Measurements from ENCODE around the gene PCED1B. TPM values are rescaled to one million over a fixed set of nuclear protein-coding genes. Genes with fewer than 3 reads are reported as not detected.

The PCED1B gene
- total RNA-seq, 2 donors from 2014 or later, result 2.5 to 7.0 TPM

GRCh38 chr12:47273191-47273626, 193.8 kb downstream of the PCED1B start:
- 88 to 91% methylated on average over 4 of the region's 4 CpGs for WGBS, 2 experiments (ENCODE audit: insufficient coverage in 1 of 2, insufficient read length in 1 of 2)
- Histone ChIP-seq H3K36me3 (ENCODE audit: control insufficient read depth, insufficient read depth, low read length) (no peaks in the 10 kb centered on the region), H3K27me3 (ENCODE audit: control insufficient read depth, insufficient read depth, low read length, poor library complexity, severe bottlenecking) (no peaks in the 10 kb centered on the region), H3K4me3 (ENCODE audit: low read length) (no peak overlapping the region), H3K9me3 (ENCODE audit: control insufficient read depth, low read length) (no peaks in the 10 kb centered on the region), H3K9ac (ENCODE audit: extremely low read depth, low read length, poor library complexity, severe bottlenecking) (no peak overlapping the region), H3K27ac (ENCODE audit: low read depth, low read length) (no peak overlapping the region), H3K4me1 (ENCODE audit: control insufficient read depth, insufficient read depth, low read length) (peaks cover 13% of the 10 kb centered on the region)
- peaks cover 4% of the 10 kb centered on the region for H3K27me3 Mint-ChIP-seq (ENCODE audit: insufficient read depth)
- DNase-seq, result no peak
- no peak for TF ChIP-seq CTCF (conservative IDR thresholded peaks at IDR 0.05)
- peaks cover 2% of the 10 kb centered on the region for H3K9me3 Mint-ChIP-seq
- H3K27ac Mint-ChIP-seq, result no peak overlapping the region
- H3K4me3 Mint-ChIP-seq, result no peak overlapping the region
- peaks cover 23% of the 10 kb centered on the region for H3K4me1 Mint-ChIP-seq
- no peaks in the 10 kb centered on the region for H3K36me3 Mint-ChIP-seq (ENCODE audit: low read depth)

GRCh38 chr12:47274760-47275159, 195.3 kb downstream of the PCED1B start:
- Mint-ChIP-seq H3K4me3 (no peak overlapping the region), H3K27ac (no peak overlapping the region), H3K36me3 (ENCODE audit: low read depth) (no peaks in the 10 kb centered on the region), H3K9me3 (no peaks in the 10 kb centered on the region), H3K27me3 (ENCODE audit: insufficient read depth) (peaks cover 4% of the 10 kb centered on the region), H3K4me1 (peaks cover 18% of the 10 kb centered on the region)
- H3K36me3 ChIP-seq (ENCODE audit: control insufficient read depth, insufficient read depth, low read length), result no peaks in the 10 kb centered on the region
- peaks cover 8% of the 10 kb centered on the region for H3K4me1 ChIP-seq (ENCODE audit: control insufficient read depth, insufficient read depth, low read length)
- WGBS, 2 experiments (ENCODE audit: insufficient coverage in 1 of 2, insufficient read length in 1 of 2), result 93 to 100% methylated on average over 1 to 2 of the region's 2 CpGs
- no peak overlapping the region for H3K27ac ChIP-seq (ENCODE audit: low read depth, low read length)
- no peak for TF ChIP-seq CTCF (conservative IDR thresholded peaks at IDR 0.05)
- no peak for DNase-seq
- no peak overlapping the region for H3K9ac ChIP-seq (ENCODE audit: extremely low read depth, low read length, poor library complexity, severe bottlenecking)
- no peaks in the 10 kb centered on the region for H3K9me3 ChIP-seq (ENCODE audit: control insufficient read depth, low read length)
- H3K4me3 ChIP-seq (ENCODE audit: low read length), result no peak overlapping the region
- H3K27me3 ChIP-seq (ENCODE audit: control insufficient read depth, insufficient read depth, low read length, poor library complexity, severe bottlenecking), result no peaks in the 10 kb centered on the region

GRCh38 chr12:47276253-47276620, 196.8 kb downstream of the PCED1B start:
- H3K36me3 Mint-ChIP-seq (ENCODE audit: low read depth), result no peaks in the 10 kb centered on the region
- no peak overlapping the region for H3K27ac Mint-ChIP-seq
- H3K27ac ChIP-seq (ENCODE audit: low read depth, low read length), result no peak overlapping the region
- WGBS, 2 experiments (ENCODE audit: insufficient coverage in 1 of 2, insufficient read length in 1 of 2), result 89 to 92% methylated on average over 2 to 5 of the region's 5 CpGs
- H3K9me3 Mint-ChIP-seq, result no peaks in the 10 kb centered on the region
- no peaks in the 10 kb centered on the region for H3K27me3 ChIP-seq (ENCODE audit: control insufficient read depth, insufficient read depth, low read length, poor library complexity, severe bottlenecking)
- H3K4me3 Mint-ChIP-seq, result no peak overlapping the region
- no peak for TF ChIP-seq CTCF (conservative IDR thresholded peaks at IDR 0.05)
- H3K36me3 ChIP-seq (ENCODE audit: control insufficient read depth, insufficient read depth, low read length), result no peaks in the 10 kb centered on the region
- H3K9ac ChIP-seq (ENCODE audit: extremely low read depth, low read length, poor library complexity, severe bottlenecking), result no peak overlapping the region
- H3K4me1 ChIP-seq (ENCODE audit: control insufficient read depth, insufficient read depth, low read length), result peaks cover 8% of the 10 kb centered on the region
- DNase-seq, result no peak
- H3K4me3 ChIP-seq (ENCODE audit: low read length), result no peak overlapping the region
- H3K27me3 Mint-ChIP-seq (ENCODE audit: insufficient read depth), result no peaks in the 10 kb centered on the region
- H3K4me1 Mint-ChIP-seq, result peaks cover 18% of the 10 kb centered on the region
- no peaks in the 10 kb centered on the region for H3K9me3 ChIP-seq (ENCODE audit: control insufficient read depth, low read length)

Measured in endodermal cell (in vitro differentiated cells).